GM21825 (cell line): ENCODE measurements around the gene CDA.

Source experiments
- ATAC-seq: cut with Tn5 transposase; IDR thresholded peaks from one replicate; pipeline ENCODE4 v1.9.1; 2021; ENCODE audit warnings: mild to moderate bottlenecking, moderate library complexity; ENCODE audit not compliant: unreplicated experiment

The CDA gene

DNA sequence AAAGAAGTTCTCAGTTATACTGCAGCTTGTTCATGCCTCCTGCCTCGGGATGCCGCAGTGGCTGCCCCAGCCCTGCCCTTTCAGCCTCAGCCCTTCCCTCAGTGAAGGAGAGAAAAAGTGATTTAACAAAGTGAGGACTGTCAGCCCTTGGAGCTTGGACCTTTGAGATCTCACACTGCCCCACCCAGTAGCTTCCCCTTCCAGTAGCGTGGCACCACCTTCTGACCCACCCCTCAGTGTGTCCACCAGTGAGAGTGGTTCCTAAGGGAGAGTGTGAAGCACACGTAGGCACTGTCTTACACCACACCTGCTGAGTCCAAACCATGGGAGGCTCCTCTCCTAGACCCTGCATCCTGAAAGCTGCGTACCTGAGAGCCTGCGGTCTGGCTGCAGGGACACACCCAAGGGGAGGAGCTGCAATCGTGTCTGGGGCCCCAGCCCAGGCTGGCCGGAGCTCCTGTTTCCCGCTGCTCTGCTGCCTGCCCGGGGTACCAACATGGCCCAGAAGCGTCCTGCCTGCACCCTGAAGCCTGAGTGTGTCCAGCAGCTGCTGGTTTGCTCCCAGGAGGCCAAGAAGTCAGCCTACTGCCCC, at the start of gene CDA:
Gene CDA (plus strand): TSS at position 464 of the 592 bp plus-strand sequence. CDS start 33 bp downstream, at position 497.
- no peak for ATAC-seq

DNA sequence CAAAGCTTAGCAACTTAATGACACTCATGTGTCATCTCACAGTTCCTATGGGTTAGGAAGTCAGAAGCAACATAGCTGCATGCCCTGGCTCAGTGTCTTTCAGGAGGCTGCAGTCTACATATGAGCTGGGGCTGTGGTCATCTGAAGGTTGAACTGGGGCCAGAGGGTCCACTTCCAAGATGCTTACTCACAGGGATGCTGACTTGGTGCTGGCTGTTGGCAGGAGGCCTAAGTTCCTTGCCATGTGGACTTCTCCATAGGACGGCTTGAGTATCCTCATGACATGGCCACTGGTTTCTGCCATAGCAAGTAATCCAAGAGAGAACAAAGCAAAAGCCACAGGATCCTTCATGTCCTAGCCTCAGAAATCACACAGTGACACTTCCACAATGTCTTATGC, 48.6 kb upstream of the CDA start:
- no peak for ATAC-seq

DNA sequence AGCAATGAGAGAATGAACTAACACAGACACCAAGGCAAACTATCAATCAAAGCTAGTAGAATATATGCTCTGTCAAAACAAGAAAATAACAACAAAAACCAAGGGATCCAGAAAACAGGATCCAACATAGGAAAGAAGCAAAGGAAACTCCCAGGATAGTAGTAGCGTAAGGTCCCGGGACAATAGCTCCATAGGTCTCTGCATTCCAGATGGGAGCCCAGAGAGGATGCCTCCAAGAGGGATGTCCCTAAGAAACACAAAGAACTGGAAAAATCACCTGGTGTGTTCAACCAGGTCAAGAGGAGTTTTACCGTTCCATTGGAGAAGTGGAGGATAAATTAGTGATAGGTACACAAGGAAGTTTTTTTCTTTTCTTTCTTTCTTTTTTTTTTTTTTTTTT, 42.3 kb upstream of the CDA start:
- ATAC-seq = no peak

DNA sequence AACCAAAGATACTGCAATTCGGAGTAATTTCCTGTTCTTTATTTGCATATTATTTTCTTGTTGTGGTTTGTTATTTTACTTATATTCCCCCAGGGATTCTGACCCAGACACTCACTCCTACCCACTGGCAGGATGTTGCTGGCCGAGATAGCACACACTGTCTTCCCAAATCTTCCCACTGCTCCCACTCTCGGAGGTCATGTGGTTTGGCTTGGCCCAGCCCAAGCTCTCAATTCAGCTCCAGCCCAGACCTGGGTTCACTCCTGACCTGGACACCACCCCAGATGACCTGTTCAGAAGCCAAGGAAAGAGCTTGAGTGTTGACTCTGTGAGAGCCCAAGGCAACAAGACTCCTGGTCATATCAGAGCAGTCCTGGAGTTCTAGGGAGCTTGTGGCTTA, 37.7 kb upstream of the CDA start:
- ATAC-seq = no peak

DNA sequence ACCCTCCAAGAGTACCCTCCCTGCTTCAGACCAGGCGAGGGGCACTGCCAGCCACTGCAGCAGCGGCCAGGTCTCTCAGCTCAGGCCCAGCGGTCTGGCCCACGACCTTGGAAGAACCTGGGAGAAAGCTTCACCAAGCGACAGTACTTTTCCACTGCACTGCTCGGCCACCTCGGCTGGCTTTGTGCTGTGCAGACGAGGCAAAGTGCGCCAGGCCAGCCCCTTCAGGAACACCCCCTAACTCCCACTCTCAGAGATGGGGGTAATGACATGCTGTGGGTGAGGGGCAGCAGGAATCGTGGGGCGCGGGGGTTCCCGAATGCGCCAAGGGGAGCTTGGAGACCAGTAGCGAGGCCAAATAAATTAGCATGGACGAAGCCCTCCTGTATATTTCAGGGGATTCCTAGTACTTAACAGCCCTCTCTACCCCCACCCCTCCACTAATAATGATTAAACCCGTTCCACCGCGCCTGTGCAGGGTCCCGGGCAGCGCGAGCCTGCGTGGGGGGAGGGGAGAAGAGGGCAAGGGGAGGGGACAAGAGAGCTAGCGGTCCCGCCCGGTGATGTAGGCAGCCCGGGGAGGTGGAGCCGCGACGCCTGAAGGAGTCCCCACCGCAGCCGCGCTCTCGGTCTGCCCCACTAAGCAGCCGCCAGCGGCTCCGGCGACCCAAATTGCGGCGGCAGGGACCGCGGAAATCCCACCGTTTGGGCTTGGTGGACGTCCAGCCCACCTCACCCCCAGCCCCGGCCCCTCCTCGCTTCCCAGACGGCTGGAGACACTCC, 36.8 kb upstream of the CDA start, which contains the start of gene FAM43B:
Gene FAM43B (plus strand): TSS at position 629 of the 783 bp plus-strand sequence. CDS start 401 bp downstream, outside the sequence.
- no peak for ATAC-seq

DNA sequence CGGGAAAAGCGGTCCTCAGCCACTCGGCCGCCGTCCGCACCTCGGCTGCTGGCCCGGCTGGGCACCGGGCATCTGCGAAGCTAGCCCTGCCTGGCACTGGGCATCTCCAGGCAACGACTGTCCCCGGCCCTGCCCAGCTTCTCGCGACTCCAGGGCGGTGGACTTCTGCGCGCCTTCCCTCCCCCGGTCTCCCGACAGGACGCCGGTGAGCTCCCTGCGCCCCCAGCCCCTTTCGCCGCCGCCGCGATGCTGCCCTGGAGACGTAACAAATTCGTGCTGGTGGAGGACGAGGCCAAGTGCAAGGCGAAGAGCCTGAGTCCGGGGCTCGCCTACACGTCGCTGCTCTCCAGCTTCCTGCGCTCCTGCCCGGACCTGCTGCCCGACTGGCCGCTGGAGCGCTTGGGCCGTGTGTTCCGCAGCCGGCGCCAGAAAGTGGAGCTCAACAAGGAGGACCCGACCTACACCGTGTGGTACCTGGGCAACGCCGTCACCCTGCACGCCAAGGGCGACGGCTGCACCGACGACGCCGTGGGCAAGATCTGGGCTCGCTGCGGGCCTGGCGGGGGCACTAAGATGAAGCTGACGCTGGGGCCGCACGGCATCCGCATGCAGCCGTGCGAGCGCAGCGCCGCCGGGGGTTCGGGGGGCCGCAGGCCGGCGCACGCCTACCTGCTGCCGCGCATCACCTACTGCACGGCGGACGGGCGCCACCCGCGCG, 36.0 kb upstream of the CDA start:
- no peak for ATAC-seq

DNA sequence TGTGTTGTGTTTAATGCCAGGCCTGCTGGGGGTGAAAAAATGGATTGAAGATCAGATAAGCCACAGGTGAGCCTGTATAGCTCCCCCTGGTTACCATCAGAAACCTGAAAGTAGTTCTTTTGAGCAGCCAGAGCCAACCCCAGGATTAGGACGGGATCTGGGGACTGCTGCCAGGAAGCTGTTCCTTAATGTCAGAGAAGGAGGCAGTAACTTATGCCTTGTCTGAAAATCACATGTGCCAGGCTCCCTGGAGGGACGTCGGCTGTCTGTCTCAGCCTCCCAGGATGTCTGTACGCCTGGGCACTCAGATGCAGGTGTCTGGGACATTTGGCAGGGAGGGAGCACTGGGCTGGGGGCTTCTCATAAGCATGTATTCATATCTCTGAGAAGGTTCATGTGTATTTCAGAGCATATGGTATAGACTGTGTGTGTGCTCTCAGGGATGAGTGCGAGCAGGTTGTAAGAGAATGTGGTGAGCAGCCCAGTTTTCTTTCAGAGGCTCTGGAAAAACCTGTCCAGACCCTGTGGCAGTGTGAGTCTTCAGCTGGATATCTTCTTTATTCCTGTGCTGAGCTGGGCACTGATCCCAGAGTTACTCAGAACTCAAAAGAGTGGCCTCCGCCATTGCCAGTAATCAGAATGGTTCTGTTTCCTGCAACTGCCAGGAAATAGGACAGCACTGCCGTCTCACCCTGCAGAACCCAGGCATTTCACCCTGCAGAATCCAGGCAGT, 33.7 kb upstream of the CDA start:
- no peak for ATAC-seq

DNA sequence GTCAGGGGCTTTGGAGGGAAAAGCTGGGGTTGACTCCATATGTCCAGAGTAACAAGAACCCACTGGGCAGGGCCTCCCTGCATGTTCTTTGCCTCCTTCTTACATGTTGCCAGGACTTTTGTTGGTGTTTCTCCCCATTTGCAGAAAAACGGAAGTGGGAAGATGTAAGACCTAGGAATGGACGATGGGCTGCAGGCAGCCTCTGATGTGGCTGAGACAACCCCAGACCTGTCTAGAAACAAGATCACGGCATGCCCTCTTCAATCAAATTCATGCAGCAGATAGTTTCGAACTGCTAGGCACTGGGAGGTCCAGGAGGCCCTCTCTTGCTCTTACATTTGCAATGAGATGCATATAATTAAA, 33.2 kb upstream of the CDA start:
- no peak for ATAC-seq

DNA sequence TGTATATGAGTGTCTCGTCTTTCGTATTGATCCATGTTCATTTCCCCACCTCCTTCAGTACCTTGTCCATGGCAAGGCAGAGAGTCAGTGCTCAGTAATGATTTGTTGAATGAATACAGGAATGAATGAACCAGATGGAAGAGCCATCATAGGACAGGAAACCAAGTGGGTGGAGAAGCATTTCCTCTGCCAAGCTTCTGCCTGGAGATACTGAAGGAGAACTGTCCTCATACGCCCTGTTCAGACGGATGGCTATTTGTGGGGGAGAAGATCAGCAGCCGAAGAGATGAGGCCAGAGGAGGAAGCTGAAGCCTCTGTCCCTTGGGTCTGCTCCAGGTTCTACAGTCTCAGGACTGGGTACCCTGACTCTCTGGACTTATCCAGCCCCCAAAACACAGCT, 30.7 kb upstream of the CDA start:
- ATAC-seq = no peak

DNA sequence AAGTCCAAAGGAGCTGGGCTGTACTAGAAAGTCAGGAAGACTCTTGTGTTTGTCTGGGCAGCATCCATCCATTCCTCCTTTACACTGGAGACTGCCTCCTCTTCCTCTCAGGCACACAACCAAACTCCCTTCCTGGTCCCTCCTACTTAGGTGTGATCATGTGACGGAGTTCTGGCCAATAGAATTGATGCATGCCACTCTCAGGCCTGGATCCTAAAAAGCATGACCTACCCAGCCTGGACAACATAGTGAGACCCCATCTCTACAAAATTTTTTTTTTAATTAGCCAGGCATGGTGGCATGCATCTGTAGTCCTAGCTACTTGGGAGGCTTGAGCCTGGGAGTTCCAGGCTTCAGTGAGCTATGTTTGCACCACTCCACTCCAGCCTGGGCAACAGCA, 27.9 kb upstream of the CDA start:
- ATAC-seq = no peak

DNA sequence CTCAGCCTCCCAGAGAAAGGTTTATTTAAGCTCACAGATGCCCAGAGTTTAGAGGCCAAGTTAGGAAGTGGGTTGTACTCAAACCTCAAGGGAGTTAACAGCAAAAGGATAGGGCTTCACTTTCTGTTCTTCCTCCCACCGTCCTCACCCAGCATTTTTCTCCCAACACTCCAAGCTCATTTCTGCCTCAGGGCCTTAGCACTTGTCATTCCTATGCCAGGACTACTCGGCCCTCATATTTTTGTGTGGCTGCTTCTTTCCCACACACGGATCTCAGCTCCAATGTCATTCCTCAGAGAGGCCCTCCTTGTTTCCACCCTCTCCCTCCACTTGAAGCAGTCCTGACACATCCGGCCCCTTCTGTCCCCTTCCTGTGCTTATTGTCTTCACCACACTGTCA, 23.7 kb upstream of the CDA start:
- no peak for ATAC-seq

DNA sequence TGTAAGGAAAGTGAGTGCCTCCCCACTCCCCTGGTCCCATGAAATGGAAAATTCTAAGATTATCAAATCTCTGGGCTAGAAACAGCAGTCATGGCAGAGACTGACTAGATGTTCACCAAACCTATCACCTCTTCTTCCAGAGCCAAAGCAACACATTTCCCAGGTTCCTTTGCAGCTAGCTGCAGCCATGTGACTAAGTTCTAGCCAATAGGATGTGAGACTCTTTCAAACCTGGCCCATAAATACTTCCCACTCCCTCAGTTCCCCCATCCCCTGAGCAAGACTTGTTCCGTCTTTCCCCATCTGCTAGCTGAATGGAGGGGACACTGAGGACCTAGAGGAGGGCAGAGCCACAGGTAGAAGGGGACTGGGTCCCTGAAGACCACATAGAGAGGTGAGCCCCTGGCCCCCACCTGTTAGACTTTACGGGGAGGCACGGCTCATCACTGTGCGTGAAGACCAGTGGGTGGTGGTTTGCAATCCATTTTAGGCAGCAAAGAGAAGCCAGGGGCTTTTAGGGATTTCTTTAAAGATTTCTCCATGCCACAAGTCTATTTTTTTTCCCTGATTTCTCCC, 19.3 kb upstream of the CDA start:
- no peak for ATAC-seq

DNA sequence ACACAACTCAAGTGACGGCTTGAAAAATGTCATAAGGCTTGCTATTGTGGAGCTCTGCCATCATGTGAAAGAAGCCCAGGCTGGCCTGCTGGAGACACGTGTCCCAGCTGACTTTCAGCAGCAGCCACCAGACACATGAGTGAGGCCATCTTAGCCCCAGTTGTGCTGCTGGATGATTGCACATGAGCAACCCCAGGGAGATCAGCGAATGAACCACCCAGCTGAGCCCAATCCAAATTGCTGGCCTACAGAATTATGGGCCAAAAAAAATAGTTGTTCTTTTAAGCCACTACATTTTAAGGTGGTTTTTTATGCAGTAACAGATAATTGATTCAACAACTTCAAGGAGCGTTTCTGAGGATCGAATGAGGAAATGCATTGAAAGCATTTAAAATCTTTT, 17.5 kb upstream of the CDA start:
- no peak for ATAC-seq

DNA sequence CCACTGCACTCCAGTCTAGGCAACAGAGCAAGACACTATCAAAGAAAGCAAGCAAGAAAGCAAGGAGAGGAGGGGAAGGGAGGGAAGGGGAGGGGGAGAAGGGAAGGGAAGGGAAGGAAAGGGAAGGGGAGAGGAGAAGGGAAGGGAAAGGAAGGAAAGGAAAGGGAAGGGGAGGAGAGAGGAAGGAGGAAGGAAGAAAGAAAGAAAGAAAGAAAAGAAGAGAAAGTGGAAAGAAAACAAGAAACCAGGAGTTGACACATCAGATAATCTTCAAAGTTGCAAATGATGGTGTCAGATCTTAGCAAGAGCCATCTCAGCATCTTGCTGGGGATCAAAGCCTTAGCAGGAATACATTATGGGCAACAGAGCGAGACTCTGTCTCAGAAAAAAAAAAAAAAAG, 14.9 kb upstream of the CDA start:
- ATAC-seq = no peak

DNA sequence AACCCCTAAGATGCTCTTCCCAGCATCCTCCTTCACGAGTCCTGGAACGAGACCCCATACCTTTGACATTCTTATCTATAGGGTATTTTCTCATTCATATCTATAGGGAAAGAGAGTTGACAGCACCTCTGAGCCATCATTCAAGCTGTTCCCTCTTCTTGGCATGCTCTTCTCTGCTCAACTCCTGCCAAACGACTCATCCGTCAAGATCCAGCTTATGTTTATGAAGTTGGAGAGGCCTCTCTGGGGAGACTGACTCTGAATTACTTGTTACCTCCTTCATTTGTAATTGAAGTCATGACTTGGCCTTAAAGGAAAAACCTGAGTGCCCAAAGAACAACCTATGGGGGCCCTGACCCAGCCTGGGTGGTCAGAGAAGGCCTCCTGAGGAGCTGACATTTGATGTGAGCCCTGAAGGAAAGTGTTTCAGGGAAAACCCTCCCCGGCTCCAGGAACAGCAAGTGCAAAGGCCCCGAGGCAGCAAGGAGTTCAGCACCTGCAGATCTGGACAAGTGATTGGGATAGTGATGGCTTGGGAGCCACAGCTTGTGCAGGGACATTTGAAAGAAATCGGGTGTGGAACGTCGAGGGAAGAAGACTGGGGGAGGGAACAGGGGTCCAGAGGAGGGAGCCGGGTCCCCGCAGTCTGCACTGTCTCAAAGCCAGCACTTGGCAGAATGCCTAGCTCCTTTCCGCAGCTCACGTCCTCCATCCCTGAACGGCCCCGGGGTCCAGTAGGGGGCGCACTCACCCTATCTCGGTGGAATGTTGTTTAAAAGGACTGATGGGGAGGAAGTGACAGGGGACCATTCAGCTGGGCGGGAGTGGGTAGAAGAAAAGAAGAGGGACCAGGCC, 14.0 kb upstream of the CDA start:
- no peak for ATAC-seq

DNA sequence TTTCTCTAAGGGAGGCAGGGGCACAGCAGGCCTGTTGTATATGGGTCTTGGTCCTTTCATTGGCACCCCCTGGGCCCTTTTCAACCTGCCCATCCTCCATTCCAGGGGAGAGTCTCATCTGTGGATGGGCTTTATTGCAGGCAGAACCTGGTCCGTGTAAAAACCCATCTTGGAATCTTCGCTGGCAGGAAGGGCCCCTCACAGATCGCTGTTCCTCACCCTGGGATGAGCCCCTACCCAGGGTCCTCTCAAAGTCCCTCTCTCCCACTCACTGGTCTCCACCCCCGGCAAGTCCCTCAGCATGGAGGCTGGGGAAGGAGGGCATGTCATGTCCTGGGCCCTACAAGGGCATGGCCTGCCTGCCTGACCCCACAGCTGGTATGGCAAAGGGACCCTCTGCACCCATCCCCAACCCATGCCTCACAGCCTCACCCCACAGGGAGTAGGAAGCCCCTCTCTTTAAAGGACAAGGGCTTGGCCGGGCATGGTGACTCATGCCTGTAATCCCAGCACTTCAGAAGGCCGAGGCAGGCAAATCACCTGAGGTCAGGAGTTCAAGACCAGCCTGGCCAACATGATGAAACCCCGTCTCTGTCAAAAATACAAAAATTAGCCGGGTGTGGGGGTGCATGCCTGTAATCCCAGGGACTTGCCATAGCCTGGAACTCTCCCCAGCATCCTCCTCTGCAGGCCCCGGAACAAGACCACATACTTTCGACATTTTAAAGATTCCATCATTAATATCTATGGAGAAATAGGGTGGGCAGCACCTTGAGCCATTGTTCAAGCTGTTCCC, 13.2 kb upstream of the CDA start:
- no peak for ATAC-seq

DNA sequence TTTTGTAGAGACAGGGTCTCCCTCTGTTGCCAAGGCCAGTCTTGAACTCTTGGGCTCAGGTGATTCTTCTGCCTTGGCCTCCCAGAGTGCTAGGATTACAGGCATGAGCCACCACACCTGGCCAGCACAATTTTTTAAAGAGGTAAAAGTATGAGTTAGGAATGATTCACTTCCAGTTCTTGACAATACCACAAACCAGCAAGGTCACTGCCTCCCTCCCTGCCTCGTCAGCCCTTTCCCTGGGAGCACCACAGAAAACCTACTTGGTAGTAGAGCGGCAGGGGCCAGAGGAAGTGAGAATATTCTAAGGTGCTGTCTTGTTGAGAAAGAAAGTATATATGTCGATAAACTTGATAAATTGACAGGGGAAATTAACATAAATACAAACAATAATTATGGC, 10.8 kb upstream of the CDA start:
- no peak for ATAC-seq

DNA sequence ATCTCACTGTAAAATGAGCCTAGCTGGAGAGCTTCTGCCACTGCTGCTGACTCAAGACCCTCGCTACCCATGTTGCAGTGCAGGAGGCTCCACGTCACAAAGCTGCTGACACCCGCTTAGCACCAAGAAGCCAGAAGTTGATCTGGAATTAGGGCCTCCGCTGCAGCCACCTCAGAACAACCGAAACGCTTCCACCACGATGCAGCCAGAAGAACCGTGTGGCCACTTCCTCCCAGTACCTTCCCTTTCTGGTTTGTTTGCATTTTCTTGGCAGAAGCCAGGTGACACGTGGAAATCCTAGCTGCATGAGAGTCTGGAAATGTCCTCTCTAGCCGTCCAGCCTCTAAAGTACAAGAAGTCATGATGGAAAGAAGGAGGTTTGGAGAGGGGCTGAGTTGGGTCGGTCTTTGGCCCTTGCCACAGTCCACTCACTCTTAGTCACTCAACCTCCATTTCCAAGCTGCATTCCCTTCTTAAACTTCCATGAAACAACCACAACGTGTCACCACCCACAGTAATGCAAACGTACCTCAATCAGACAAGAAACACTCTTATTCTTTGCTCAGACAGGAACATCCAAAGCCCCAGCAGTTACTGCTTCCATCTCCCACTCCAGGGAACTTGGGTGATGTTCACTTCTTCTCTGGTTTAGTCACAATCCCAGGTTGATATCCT, 10.0 kb upstream of the CDA start:
- ATAC-seq = no peak

DNA sequence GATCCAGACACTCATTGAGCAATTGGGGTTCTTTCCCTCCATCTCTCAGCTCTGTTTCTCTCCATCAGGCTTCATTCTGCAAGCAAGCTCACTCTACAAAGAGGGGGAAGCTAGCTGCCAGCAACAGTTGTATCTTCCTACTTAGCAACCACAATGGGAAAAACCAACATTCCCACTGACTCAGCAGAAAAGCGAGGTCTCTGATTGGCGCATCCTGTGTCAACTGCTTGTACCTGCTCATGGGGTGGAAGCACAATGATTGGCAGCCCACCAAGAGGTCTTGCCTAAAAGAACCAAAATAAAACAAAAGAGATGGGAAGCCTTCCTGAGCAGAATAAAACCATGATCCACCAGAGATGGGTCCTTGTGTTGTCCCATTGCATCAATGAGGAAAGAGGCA, 4.0 kb upstream of the CDA start:
- ATAC-seq = no peak
